GM21423 (cell line): Measurements from ENCODE around the gene STAG3.
"Not testable (repeated sequence)": the region's sequence is repeated elsewhere in the genome, so short reads cannot be mapped to it uniquely, and the experiment has no call there.

Experiments used
- ATAC-seq: cut with Tn5 transposase; IDR thresholded peaks from one replicate; pipeline ENCODE4 v1.9.1; 2021; ENCODE audit warnings: mild to moderate bottlenecking, moderate library complexity; ENCODE audit not compliant: unreplicated experiment

Gene STAG3

GRCh38 chr7:100177045-100178001, at the start of gene STAG3, which contains the start of gene GPC2:
Gene STAG3, plus strand, starts transcription at chr7:100177918. Its CDS starts 2,639 bp downstream, at chr7:100180557.
Gene GPC2, minus strand, starts transcription at chr7:100177381. Its CDS starts 182 bp downstream, at chr7:100177199.
- peak; percentile 91 for ATAC-seq

- no peak for ATAC-seq
Observed at GRCh38 chr7:100128637-100128963, 49.1 kb upstream of the STAG3 start.

GRCh38 chr7:100130220-100130607, 47.5 kb upstream of the STAG3 start:
- ATAC-seq: not testable (repeated sequence)

- no peak for ATAC-seq
Observed at GRCh38 chr7:100130608-100131453, 46.9 kb upstream of the STAG3 start.

GRCh38 chr7:100132126-100132525, 45.6 kb upstream of the STAG3 start:
- ATAC-seq: no peak

GRCh38 chr7:100132697-100133151, 45.0 kb upstream of the STAG3 start:
- ATAC-seq: no peak

- no peak for ATAC-seq
Observed at GRCh38 chr7:100137851-100138760, 39.6 kb upstream of the STAG3 start.

GRCh38 chr7:100141555-100141949, 36.2 kb upstream of the STAG3 start:
- ATAC-seq: no peak

- no peak for ATAC-seq
Observed at GRCh38 chr7:100142461-100142860, 35.3 kb upstream of the STAG3 start.

- ATAC-seq: not testable (repeated sequence)
Observed at GRCh38 chr7:100146350-100146749, 31.4 kb upstream of the STAG3 start.

GRCh38 chr7:100147278-100147677, 30.4 kb upstream of the STAG3 start:
- ATAC-seq: no peak

GRCh38 chr7:100148225-100148558, 29.5 kb upstream of the STAG3 start:
- ATAC-seq: peak; percentile 2

GRCh38 chr7:100148559-100149328, 29.0 kb upstream of the STAG3 start, which contains the start of gene LAMTOR4:
Gene LAMTOR4, plus strand, starts transcription at chr7:100148918. Its CDS starts 55 bp downstream, at chr7:100148973.
- peak; percentile 98 for ATAC-seq

- no peak for ATAC-seq
Observed at GRCh38 chr7:100152404-100152803, 25.3 kb upstream of the STAG3 start.

GRCh38 chr7:100152937-100153666, 24.6 kb upstream of the STAG3 start:
- no peak for ATAC-seq

GRCh38 chr7:100153708-100154535, 23.8 kb upstream of the STAG3 start:
- ATAC-seq: no peak

GRCh38 chr7:100154651-100155491, 22.8 kb upstream of the STAG3 start:
- ATAC-seq: no peak
